Stimulated activated CD8-positive, alpha-beta memory T cell treated with anti-CD3 and anti-CD28 coated beads, Interleukin-7, amount 100 ng/mL, for 1 hour (primary cell): Measurements from ENCODE around the gene OPN1MW.
"Not testable (repeated sequence)": the region's sequence is repeated elsewhere in the genome, so short reads cannot be mapped to it uniquely, and the experiment has no call there.

ENCODE experiments used
- DNase-seq, 2 donors: peaks; one replicate each; pipeline ENCODE4 v3.0.0-alpha.2; 2020; ENCODE audit warnings: low read depth in 2 of 2

OPN1MW gene

GRCh38 chrX:154182296-154182695 lies at the start of gene OPN1MW:
TSS of gene OPN1MW (plus strand) at chrX:154182596. CDS start at chrX:154182678, 82 bp downstream.
- not testable (repeated sequence) for DNase-seq

- no peak for DNase-seq
These were observed 46.8 kb upstream of the OPN1MW start for GRCh38 chrX:154135458-154136229.

- peak; percentile 39 to 41 for DNase-seq
These were observed 45.7 kb upstream of the OPN1MW start for GRCh38 chrX:154136627-154137161.

- no peak for DNase-seq
These were observed 43.5 kb upstream of the OPN1MW start for GRCh38 chrX:154138857-154139256.

GRCh38 chrX:154140206-154140605 lies 42.2 kb upstream of the OPN1MW start:
- DNase-seq: no peak

- DNase-seq: no peak
These were observed 41.7 kb upstream of the OPN1MW start for GRCh38 chrX:154140742-154141141.

GRCh38 chrX:154142386-154142785 lies 40.0 kb upstream of the OPN1MW start:
- DNase-seq: no peak

- DNase-seq: no peak
These were observed 39.2 kb upstream of the OPN1MW start for GRCh38 chrX:154142950-154143745.

GRCh38 chrX:154144010-154144409 lies 38.4 kb upstream of the OPN1MW start, which contains the start of gene OPN1LW:
TSS of gene OPN1LW (plus strand) at chrX:154144243. CDS start at chrX:154144284, 41 bp downstream.
- not testable (repeated sequence) for DNase-seq

- DNase-seq: not testable (repeated sequence)
These were observed 31.4 kb upstream of the OPN1MW start for GRCh38 chrX:154151030-154151429.

- DNase-seq: not testable (repeated sequence)
These were observed 26.2 kb upstream of the OPN1MW start for GRCh38 chrX:154156221-154156620.

GRCh38 chrX:154157207-154157606 lies 25.2 kb upstream of the OPN1MW start:
- DNase-seq: not testable (repeated sequence)

GRCh38 chrX:154159345-154159744 lies 23.1 kb upstream of the OPN1MW start:
- DNase-seq: not testable (repeated sequence)

GRCh38 chrX:154164902-154165301 lies 17.5 kb upstream of the OPN1MW start:
- not testable (repeated sequence) for DNase-seq

GRCh38 chrX:154168384-154168783 lies 14.0 kb upstream of the OPN1MW start:
- DNase-seq: not testable (repeated sequence)

- DNase-seq: not testable (repeated sequence)
These were observed 9.9 kb upstream of the OPN1MW start for GRCh38 chrX:154172535-154172943.

GRCh38 chrX:154174356-154174755 lies 8.0 kb upstream of the OPN1MW start:
- not testable (repeated sequence) for DNase-seq

- not testable (repeated sequence) for DNase-seq
These were observed 1.4 kb downstream of the OPN1MW start for GRCh38 chrX:154183794-154184193.

GRCh38 chrX:154192846-154193245 lies 10.4 kb downstream of the OPN1MW start:
- not testable (repeated sequence) for DNase-seq

- DNase-seq: not testable (repeated sequence)
These were observed 11.9 kb downstream of the OPN1MW start for GRCh38 chrX:154194316-154194715.

GRCh38 chrX:154196466-154196865 lies 14.1 kb downstream of the OPN1MW start:
- not testable (repeated sequence) for DNase-seq
